ENCODE data around the gene MEIS2.

The MEIS2 gene

DNA sequence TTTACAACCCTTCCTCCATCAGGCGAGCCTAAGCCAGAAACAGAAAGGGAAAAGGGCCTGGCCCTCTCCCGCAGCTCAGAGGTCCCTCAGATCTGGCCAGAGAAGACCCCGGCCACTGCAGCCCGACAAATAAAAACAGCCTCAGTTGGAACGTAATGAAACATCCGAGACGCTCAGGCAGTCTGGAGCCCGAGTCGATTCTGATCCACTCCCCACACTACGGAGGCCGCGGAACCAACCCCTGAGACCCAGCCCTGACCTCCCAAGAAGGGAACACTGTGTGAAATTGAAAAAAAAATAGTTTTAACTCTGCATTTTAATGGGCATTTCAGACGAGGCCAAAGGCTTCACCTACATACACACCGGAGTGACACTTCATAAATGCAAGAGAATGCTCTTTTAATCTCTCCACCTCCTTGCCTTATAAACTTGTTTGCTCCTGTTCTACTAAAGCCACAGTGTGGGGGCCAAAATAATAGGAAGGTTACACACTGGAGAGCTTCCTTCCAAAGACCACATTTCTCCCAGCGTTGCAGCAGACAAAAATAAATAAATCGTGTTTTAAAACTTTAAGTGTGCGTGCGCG is 3.7 kb downstream of the MEIS2 start:
- DNase-seq: no peak

DNA sequence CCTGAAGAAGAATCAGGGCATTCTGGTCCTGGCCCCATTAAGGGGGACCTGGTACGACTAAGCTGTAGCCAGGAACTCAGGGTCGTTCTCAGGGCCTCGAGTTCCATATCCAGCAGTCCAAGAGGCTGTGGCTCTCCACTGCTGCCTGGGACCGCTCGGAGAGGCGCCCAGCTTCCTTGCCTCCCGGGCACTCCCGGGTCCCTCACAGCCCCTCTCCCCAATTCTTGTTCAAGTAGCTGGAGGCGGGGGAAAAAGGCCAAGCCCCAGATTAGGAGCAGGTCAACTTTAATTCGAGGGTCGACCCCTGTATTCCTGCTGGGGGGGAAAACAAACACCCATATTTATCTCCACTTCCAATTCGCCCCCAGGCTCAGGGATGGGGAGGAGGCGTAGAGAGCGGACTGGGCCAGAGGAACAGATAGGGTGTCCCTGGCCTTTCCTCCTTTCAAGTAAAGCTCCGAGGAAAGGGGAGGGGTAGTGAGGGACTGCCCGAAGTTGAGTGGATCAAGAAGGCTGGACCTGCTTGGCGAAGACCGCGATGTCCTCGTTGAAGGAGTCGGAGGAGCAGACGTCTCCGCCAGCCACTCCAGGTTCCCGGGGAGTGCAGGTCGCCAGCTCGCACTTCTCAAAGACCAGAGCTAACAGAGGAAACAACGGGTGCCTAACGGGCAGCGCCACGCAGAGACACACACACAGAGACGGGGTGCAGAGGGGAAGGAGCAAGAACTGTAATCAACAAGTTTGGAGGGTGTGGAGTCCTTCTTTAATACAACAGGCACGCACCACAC is 4.4 kb downstream of the MEIS2 start:
- DNase-seq: no peak

DNA sequence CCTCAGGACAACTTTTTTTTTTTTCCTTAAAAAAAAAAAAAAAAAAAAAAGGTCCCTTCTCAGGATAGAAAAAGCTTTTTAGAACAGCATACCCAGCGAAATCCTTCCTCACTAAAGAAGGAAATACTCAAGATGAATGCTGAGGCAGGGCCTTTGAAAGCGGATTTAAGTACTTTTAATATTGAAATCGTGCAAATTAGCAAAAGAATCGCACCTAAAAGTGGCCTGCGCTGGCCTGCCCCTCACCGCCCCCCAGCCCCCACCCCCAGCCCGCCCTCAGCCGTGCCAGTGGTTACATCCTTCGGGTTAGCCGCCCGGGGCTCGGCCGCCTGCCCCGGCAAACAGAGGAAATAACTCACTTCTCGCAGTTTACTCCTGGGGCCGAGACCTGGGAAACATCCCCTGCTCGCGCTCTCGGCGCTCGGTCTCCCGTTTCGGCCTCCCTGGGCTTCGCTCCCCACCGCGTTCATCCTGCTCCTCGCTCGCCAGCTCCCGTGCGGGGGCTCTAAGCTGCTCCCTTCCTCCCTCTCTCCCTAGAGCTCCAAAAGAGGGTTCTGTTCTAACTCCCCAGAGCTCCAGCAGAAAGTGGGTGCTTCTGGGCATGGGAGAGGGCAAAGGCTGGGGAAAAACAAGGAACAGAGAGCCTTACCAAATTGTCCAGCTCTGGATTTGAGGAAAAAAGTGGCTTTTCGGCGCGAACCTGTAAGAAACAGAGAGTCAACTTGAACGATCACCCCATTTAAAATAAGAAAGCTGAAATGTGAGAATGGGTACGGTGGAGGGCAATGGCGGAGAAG is 5.2 kb downstream of the MEIS2 start:
- no peak for DNase-seq

DNA sequence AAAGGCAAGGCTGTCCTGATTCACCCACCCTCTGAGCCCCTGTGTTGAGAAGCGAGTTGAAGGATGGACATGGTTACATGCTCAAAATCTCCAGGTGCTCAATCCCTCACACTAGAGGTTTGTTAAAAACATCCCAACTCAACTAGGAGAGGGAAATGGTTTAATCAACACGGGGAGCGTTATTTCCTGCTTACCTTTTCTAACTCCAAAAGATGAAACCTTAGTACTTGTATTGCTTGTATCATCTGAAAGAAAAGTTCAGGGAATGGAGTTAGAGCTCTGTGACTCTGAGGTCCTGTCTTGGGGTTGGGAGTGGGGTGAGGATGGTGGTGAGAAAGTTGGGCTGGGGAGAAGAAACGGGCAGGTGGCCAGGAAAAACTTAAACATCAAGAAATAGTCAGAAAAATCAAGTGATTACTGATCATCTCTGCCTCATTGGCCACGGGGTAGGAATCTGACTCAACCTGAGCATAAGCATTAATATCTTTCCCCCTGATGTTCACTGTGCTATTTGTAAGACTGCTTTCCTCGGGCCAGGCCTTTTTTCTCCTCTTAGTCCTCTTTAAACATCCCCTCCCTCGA is 5.9 kb downstream of the MEIS2 start:
- no peak for DNase-seq

DNA sequence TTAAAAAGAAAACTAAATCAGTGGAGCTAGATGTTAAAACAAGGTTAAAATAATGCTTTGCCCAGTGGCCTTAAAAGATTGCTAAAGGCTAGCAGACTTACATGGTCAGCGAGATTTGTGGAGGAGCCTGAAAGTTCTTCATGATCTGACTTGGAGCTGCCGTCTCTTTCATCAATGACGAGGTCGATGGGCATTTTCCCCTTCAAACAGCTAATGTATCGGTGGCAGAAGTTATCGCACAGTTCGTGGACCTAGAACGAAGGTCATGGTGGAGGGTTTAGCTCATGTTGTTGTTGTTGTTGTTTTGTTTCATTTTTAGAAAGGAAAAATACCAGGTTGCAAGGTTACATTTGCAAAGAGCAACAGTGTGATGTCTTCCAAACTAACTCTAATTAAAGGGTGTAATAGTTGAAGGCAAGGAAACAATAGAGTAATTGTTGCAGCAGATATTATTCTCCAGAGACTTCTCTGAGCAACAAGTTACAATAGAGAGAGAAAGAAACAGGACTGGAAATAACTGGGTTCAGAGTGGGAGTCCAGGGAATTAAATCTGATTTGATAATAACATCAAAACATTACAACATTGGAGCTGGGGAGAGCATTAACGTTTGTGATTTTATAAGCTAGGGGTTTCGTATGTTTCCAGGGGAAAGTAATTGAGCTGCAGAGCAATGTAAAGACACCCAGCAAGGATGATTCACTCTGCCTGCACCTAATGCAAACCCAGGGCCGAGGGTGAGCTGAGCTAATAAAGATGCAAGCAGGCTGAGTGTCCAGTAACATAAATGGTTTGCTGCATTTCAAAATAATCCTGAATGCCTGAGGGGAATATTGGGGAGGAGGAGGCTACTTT is 6.6 kb downstream of the MEIS2 start:
- peak; percentile 82 for DNase-seq

DNA sequence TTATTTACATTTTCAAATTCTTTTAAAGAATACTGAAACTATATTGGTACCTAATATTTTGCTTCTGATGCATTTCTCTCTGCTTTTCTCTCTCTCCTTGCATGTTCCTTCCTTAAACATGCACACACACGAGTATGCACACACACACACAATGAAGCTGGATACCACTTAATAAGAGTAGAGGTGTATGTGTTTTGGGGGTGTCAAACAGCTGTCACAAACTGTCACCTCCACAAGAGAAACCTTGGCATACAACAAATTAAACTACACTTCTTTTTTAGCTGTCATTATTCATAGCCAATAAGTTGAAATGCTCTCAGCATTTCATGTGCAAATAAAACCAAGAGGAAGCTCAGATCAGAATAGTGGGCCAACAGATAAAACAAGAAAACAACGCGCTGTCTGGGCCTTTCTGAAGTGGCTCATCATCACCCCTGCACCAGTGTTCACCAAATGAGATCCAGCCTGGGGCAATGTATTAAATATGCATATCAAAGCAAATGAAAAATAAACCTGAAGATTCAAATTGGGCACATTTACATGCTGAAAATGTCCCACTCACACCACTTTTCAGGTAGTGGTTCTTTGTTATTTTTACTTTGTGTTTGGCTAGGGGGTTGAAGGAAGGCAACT is 9.7 kb downstream of the MEIS2 start:
- no peak for DNase-seq

DNA sequence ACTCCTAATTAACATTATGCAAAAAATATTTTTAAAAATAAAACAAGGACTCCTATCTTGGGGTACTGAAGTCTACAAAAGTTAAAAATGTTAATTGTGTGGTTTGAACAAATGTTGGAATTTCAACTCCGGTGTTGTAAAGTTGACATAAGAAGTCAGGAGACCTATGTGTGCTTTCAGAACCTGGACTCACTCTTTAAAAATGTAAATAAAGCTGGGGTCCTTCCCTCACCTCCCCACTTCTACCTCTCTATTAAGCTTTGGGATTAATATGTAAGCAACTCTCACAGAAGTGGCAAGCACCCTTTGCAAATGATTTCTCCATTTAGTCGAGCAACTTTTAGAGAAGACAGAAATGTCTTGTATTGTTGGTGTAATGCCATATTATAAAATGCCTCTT is 11.9 kb downstream of the MEIS2 start:
- DNase-seq: no peak

DNA sequence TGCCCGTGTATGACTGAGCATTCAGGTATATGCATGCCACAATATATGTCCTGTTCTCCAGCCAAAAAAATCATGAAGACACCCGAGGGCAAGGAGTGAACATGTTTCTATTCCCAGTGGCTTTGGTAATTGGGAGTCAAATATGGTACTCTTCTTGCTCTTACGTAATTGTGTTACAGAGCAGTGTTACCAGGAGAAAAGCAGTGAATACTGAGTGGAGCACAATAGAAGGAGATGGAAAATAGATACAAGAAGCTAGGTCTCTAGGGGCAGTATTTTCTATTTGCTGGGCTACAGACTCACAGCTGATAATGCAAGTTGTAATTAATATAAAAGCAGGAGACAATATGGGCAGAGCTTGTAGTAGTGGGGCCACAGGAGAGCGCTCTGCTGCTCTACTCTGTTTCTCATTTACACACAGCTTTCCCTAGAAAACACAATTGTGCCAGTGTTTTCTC is 13.2 kb downstream of the MEIS2 start:
- DNase-seq: no peak

DNA sequence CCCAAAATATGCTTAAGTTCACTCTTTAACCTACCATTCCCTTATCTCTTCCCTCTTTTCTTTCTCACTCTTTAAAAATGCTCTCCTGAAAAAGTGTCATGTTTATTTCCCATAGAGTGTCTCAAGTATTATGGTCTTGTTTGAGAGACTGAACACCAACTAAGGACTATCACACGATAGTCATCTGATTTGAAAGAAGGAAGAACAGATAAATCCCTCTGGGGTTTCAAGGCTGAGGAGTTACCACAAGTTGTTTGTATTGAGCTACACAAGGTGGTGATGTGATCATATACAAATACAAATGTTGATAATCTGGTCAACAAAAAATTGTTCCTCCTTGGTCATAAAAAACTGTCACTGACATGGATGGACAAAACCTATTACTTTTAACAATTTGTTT is 13.8 kb downstream of the MEIS2 start:
- DNase-seq: no peak

DNA sequence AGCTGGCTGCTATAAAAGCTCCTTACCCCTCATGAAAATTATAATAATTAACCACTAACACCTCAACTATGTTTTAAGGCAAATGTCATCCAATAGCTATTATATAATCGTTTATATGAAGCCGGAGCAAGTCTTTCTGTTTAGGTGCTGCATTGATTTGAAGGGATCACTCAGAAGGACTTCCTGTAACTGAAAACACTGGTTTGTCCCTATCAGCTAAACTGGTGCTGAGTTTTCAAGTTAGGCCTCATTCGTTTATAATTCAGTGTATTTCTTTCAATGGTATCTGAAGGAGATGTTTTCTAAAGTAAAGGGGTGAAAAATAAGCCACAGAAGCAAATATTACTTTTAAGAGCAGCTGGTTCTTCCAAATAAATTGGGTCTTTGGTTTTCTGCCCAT is 14.2 kb downstream of the MEIS2 start:
- no peak for DNase-seq

DNA sequence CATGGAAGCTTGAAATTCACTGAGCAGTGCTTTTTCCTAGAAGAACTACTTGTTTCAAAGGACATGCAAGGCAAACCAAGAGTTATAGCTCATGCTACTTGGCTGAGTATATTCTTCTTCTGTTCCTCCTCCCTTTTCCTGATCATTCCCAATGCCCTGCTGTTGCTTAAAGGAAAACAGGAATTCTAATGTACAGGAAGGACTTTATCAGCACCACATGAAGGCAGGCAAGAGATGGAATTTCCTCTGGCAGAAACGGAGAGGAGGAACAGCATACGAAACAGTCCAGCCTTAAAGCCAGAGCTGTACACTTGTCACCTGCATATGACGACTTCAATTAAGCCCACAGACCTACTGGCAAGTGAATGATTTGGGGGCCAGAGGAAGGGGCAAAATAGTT is 15.7 kb downstream of the MEIS2 start:
- DNase-seq: no peak

DNA sequence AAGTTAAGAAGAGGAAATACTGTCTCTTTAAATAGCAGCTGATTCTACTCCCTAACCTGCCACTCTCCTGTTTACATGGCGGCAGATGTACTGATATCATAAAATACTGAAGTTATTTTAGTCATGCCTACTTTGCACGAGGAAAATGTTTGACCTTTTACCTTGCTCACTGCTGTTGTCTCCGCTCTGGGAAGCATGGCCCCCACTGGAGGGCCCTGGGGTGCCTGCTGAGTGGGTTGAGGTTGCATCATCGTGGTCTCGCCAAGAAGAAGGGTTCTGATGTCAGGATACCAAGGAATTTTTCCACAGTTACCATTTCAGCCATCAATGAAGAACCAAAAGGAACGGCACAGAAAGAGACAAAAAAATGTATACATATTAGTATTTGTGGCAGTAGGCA is 16.7 kb downstream of the MEIS2 start:
- DNase-seq: no peak

DNA sequence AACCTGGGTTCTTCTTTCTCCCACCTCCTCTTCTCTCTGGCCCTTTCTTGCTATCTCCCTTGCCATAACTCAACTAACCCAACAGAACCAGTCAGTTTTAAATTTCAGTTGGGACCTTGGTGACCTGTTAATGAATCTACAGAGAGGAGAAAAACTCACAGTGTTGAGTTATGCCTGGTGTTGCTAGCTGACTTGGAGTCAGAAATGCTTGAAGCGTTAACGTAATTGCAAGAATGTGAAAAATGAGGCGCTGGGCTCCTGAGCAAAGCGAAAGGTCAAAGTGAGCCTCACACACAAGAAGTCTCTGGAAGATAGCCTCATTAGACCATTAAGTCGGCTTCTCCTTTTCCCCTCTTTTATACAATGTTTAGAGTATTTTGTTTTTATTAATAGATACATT is 18.4 kb downstream of the MEIS2 start:
- no peak for DNase-seq

DNA sequence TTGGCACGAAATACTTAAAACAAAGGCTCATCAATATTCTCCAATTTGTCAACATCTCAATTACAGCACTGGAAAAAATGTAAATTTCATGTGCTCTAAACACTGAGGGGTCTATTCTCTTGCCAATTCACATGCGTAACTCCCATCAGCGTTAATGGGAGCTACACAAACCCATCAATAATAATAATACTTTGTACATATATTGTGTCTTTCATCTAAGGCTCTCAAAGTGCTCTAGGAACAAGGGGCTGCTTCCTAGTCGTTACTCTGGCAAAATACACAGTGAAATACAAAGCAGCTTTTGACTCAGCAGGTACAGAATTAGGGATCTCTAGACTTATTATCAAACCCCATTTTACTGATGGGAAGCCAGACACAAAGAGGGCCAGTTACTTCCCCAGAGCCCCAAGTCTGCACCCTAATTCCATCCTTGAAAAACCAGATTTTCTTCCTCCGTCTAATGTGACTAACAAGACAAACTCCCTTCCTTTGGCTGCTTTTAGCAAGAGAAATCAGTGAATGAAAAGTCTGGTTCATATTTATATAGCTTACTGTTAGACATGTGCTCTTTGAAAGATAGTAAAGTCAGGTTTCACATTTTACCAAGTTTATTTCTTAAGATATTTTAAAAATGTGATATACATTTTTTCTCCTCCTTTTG is 20.0 kb downstream of the MEIS2 start:
- no peak for DNase-seq

DNA sequence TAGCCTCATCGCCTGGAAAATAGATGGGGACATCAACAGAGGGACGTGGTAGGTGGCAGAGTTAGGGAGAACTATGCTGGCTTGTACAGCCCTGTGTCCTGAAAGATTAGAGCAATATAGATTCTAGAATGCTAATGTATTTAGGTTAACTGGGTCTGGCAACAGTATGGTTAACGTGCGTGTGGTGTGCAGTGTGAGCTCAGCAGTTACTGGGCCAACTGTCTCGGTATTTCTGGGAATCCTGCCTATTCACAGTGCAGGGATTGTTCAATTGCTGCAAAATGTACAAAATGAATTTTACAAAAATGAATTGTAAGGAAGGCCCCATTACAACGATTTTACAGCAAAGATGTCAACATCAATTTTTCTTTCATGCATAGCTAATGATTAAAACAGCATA is 20.6 kb downstream of the MEIS2 start:
- DNase-seq: peak; percentile 71

DNA sequence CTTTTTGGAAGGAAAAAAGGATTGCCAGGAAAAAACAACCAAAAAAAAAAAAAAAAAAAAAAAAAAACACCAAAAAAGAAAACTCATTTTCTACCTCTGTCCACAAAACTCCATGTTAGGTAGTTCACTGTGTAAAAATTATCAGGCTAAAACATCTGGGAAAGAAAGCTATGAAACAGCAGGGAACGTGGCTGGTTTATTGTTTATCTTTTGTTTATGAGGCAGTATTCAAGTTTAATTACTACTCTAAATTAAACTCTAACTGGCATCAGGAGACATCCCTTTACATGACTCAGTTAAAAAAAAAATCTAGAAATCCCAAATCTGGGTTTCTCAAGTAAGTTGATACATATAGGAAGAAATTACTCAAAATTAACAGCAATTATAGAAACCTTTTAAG is 21.8 kb downstream of the MEIS2 start:
- no peak for DNase-seq

DNA sequence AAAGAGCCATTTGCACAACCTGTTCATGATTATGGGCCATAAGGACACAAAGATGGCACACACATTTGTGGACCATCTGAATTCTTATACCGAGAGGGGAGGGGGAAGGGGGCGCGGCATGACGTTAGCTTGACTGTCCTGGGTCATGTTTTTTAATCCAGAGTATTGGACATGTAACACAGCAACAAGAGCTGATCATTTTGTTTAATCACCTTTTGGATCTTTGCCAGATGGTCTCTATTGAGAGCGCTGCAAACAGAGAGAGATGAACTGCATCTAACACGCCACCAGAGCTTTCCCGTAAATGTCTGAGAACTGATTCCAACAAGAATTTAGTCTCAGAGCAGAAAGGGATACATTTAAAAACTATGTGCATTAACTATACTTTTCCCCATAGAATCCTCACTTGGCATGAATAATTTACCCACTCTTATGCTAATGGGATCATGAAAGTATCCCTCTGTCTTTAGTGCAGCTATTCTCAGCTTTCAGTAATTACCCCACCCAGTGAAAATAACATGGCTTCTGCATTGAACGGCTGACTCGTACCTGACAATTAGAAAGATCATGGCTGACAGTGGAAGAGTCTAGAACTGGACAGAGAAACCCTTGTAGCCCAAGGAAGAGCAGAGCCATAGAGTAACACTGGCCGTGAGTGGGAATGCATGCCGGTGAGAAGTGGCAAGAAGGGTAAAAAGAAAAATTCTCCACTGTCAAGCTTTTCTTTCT is 22.6 kb downstream of the MEIS2 start:
- DNase-seq: no peak

DNA sequence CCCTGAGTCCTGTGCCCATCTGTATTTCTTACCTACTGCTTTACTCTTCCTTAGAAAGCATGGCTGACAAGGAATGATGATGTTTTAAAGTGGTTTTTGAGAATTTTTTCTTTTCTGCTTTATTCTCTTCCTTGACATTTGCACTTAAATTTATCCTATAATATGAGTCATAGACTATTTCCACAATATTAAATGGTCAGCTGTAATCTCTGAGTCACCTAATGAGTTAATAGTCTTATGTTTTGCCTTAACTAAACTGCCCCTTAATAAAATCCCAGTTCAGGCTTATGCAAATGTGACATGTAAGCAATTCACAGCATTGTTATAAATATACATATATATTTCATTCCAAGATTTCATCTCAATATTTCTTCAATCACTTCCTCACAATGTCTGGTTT is 23.8 kb downstream of the MEIS2 start:
- DNase-seq: peak; percentile 39

DNA sequence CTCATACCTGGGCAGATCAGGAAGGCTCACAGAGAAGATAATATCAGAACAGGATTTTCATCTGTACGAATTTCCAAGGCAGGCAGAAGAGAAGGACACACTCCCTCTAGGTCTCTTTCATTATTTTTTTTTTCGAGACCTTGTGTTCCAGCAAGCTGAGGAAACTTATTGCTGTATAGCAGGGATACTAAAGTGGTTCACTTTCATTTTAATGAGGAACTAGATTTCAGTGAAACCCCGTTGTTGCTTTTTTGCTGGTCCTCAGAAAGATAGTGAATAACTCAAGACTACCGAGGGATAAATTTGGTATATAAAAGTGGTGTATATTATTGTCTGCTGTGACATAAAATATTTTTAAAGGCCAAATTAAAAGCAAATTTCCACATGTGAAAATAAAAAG is 24.6 kb downstream of the MEIS2 start:
- no peak for DNase-seq

DNA sequence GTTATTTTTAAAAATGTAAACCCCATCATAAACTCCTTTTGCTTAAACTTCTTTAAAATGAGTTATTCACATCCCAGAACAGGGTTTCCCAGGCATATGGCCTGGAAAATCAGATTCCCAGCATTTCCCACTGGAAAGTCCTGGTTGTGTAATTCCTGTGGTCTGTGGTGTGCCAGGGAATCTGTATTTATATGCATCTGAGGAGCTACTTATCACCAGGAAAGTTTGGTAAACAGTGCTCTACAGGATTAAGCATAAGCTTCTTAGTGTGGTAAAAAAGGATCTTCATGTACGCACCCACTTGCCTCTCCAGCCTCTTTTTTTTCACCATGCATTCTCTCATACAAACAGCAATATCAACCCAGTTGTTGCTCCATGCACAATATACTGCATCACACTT is 28.2 kb downstream of the MEIS2 start:
- no peak for DNase-seq

DNA sequence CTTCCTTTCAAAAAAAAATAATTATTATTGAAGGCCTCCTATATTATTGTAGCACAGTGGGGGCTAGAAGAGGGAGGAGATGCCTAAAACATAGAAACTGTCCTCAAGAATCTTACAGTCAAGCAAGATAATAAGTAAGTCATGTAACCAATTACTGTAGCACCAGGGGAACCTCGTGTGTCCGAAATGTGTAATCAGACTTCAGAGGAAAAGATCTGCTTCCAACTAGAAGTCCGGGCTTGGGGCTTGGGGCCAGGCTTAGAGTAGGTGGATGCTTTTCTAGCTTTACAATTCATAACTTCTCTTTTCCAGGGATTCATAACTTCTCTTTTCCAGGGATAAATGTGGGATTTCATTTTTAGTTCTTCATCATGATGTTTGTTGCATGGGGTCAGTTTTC is 29.2 kb downstream of the MEIS2 start:
- DNase-seq: no peak

Measured in fibroblast of skin of right quadriceps (primary cell).